ENCODE data around the gene PHF20. TPM values are rescaled to one million over a fixed set of nuclear protein-coding genes. Genes with fewer than 3 reads are reported as not detected.
A peak's percentile ranks its signal among the peaks of the same experiment; 100 is the strongest.

PHF20 gene
- total and polyA plus RNA-seq, 2 of the 13 experiments (the other 11 are each of a cell fraction or from before 2014, with no cell fraction given), result 22.8 to 34.1 TPM

DNA sequence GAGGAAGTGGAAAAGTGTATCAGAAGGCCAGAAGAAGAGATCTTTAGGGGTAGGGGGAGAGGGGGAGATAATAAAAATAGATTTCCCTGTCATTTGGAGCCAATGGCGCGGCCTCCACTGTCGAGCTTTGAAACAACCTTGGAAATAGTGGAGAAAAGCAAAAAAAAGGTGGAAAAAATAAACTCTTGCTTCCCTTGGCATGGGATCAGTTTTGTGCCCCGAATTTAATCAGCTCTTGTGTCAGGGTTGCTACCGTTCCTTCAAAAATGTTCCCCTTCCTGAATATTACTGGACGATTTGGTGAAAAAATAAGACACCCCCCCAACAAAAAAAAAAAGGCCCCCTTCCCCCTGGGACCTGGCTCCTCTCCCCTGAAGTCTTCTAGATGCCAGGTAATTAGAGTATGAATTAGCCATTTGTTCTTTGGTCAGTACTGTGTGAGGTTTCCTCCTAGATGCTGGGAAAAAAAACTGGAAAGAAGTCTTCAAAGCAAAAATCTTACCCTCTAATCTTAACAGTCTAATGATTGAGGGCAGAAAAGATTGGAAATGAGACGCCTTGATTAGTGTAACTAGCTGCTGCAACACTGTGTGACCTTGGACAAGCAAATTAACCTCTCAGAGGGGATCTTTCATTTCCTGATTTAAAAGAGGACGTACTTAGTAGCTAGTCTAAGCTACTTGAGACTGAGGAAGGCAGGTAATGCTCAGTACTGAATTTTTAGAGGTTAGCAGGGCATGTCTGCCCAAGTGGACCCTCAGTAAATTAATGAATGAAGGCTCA, 28.9 kb upstream of the PHF20 start (continued):
- TF ChIP-seq TBX3 (IDR thresholded peaks at IDR 0.05; ENCODE audit: borderline replicate concordance) (peak; percentile 20; the same call in 1 of the 2 replicates), HDAC6 (IDR thresholded peaks at IDR 0.05; ENCODE audit: low read depth, low read length) (no peak; the same call in none of the 2 replicates), SPEN (CRISPR knock-in tag; IDR thresholded peaks at IDR 0.05; ENCODE audit: low read depth) (no peak), ATRX (CRISPR knock-in tag; IDR thresholded peaks at IDR 0.05; ENCODE audit: borderline replicate concordance) (no peak), SALL1 (CRISPR knock-in tag; IDR thresholded peaks at IDR 0.05) (no peak), ZNF546 (CRISPR knock-in tag; conservative IDR thresholded peaks at IDR 0.05) (no peak)
- TF ChIP-seq, protein P1, sequence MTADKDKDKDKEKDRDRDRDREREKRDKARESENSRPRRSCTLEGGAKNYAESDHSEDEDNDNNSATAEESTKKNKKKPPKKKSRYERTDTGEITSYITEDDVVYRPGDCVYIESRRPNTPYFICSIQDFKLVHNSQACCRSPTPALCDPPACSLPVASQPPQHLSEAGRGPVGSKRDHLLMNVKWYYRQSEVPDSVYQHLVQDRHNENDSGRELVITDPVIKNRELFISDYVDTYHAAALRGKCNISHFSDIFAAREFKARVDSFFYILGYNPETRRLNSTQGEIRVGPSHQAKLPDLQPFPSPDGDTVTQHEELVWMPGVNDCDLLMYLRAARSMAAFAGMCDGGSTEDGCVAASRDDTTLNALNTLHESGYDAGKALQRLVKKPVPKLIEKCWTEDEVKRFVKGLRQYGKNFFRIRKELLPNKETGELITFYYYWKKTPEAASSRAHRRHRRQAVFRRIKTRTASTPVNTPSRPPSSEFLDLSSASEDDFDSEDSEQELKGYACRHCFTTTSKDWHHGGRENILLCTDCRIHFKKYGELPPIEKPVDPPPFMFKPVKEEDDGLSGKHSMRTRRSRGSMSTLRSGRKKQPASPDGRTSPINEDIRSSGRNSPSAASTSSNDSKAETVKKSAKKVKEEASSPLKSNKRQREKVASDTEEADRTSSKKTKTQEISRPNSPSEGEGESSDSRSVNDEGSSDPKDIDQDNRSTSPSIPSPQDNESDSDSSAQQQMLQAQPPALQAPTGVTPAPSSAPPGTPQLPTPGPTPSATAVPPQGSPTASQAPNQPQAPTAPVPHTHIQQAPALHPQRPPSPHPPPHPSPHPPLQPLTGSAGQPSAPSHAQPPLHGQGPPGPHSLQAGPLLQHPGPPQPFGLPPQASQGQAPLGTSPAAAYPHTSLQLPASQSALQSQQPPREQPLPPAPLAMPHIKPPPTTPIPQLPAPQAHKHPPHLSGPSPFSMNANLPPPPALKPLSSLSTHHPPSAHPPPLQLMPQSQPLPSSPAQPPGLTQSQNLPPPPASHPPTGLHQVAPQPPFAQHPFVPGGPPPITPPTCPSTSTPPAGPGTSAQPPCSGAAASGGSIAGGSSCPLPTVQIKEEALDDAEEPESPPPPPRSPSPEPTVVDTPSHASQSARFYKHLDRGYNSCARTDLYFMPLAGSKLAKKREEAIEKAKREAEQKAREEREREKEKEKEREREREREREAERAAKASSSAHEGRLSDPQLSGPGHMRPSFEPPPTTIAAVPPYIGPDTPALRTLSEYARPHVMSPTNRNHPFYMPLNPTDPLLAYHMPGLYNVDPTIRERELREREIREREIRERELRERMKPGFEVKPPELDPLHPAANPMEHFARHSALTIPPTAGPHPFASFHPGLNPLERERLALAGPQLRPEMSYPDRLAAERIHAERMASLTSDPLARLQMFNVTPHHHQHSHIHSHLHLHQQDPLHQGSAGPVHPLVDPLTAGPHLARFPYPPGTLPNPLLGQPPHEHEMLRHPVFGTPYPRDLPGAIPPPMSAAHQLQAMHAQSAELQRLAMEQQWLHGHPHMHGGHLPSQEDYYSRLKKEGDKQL (CRISPR knock-in tag; IDR thresholded peaks at IDR 0.05; ENCODE audit: low read depth), result no peak
- TF ChIP-seq, protein P2, sequence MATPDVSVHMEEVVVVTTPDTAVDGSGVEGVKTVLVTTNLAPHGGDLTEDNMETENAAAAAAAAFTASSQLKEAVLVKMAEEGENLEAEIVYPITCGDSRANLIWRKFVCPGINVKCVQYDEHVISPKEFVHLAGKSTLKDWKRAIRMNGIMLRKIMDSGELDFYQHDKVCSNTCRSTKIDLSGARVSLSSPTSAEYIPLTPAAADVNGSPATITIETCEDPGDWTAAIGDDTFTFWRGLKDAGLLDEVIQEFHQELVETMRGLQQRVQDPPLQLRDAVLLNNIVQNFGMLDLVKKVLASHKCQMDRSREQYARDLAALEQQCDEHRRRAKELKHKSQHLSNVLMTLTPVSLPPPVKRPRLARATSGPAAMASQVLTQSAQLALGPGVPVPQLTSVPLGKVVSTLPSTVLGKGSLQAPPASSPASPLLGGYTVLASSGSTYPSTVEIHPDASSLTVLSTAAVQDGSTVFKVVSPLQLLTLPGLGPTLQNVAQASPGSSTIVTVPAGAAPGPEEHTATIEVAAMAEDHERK (CRISPR knock-in tag; IDR thresholded peaks at IDR 0.05; ENCODE audit: low read depth), result no peak
- TF ChIP-seq, protein P3, sequence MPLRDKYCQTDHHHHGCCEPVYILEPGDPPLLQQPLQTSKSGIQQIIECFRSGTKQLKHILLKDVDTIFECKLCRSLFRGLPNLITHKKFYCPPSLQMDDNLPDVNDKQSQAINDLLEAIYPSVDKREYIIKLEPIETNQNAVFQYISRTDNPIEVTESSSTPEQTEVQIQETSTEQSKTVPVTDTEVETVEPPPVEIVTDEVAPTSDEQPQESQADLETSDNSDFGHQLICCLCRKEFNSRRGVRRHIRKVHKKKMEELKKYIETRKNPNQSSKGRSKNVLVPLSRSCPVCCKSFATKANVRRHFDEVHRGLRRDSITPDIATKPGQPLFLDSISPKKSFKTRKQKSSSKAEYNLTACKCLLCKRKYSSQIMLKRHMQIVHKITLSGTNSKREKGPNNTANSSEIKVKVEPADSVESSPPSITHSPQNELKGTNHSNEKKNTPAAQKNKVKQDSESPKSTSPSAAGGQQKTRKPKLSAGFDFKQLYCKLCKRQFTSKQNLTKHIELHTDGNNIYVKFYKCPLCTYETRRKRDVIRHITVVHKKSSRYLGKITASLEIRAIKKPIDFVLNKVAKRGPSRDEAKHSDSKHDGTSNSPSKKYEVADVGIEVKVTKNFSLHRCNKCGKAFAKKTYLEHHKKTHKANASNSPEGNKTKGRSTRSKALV (CRISPR knock-in tag; IDR thresholded peaks at IDR 0.05), result no peak
- TF ChIP-seq, protein P4, sequence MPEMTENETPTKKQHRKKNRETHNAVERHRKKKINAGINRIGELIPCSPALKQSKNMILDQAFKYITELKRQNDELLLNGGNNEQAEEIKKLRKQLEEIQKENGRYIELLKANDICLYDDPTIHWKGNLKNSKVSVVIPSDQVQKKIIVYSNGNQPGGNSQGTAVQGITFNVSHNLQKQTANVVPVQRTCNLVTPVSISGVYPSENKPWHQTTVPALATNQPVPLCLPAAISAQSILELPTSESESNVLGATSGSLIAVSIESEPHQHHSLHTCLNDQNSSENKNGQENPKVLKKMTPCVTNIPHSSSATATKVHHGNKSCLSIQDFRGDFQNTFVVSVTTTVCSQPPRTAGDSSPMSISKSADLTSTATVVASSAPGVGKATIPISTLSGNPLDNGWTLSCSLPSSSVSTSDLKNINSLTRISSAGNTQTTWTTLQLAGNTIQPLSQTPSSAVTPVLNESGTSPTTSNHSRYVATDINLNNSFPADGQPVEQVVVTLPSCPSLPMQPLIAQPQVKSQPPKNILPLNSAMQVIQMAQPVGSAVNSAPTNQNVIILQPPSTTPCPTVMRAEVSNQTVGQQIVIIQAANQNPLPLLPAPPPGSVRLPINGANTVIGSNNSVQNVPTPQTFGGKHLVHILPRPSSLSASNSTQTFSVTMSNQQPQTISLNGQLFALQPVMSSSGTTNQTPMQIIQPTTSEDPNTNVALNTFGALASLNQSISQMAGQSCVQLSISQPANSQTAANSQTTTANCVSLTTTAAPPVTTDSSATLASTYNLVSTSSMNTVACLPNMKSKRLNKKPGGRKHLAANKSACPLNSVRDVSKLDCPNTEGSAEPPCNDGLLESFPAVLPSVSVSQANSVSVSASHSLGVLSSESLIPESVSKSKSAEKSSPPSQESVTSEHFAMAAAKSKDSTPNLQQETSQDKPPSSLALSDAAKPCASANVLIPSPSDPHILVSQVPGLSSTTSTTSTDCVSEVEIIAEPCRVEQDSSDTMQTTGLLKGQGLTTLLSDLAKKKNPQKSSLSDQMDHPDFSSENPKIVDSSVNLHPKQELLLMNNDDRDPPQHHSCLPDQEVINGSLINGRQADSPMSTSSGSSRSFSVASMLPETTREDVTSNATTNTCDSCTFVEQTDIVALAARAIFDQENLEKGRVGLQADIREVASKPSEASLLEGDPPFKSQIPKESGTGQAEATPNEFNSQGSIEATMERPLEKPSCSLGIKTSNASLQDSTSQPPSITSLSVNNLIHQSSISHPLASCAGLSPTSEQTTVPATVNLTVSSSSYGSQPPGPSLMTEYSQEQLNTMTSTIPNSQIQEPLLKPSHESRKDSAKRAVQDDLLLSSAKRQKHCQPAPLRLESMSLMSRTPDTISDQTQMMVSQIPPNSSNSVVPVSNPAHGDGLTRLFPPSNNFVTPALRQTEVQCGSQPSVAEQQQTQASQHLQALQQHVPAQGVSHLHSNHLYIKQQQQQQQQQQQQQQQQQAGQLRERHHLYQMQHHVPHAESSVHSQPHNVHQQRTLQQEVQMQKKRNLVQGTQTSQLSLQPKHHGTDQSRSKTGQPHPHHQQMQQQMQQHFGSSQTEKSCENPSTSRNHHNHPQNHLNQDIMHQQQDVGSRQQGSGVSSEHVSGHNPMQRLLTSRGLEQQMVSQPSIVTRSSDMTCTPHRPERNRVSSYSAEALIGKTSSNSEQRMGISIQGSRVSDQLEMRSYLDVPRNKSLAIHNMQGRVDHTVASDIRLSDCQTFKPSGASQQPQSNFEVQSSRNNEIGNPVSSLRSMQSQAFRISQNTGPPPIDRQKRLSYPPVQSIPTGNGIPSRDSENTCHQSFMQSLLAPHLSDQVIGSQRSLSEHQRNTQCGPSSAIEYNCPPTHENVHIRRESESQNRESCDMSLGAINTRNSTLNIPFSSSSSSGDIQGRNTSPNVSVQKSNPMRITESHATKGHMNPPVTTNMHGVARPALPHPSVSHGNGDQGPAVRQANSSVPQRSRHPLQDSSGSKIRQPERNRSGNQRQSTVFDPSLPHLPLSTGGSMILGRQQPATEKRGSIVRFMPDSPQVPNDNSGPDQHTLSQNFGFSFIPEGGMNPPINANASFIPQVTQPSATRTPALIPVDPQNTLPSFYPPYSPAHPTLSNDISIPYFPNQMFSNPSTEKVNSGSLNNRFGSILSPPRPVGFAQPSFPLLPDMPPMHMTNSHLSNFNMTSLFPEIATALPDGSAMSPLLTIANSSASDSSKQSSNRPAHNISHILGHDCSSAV (CRISPR knock-in tag; IDR thresholded peaks at IDR 0.05; ENCODE audit: borderline replicate concordance), result no peak
